Measurements from ENCODE around the gene CELF4.

CELF4 gene

GRCh38 chr18:37305066-37305465, 260.5 kb downstream of the CELF4 start:
- Histone ChIP-seq H3K4me3 (ENCODE audit: control insufficient read depth in 1 of 7, extremely low read depth in 1 of 7, insufficient read depth in 4 of 7, low read depth in 2 of 7, low read length in 6 of 7) (no peak overlapping the region), H3K27ac (ENCODE audit: insufficient read depth in 1 of 2, low read depth in 1 of 2, low read length in 2 of 2, poor library complexity in 1 of 2, severe bottlenecking in 2 of 2) (no peak overlapping the region), H3K9me3 (ENCODE audit: control extremely low read depth in 1 of 5, control insufficient read depth in 4 of 5, insufficient read depth in 2 of 5, low read depth in 1 of 5, low read length in 4 of 5) (no peaks in the 10 kb centered on the region), H3K27me3 (replicated peaks in 2 of 5; ENCODE audit: control insufficient read depth in 4 of 5, insufficient read depth in 5 of 5, low read length in 4 of 5) (no peaks in the 10 kb centered on the region), H3K4me1 (ENCODE audit: control extremely low read depth in 1 of 4, control insufficient read depth in 4 of 4, insufficient read depth in 4 of 4, low read length in 3 of 4) (peaks cover 0 to under 1% (median 0%) of the 10 kb centered on the region in 4 experiments), H3K36me3 (ENCODE audit: control insufficient read depth in 4 of 4, insufficient read depth in 4 of 4, low read length in 3 of 4) (no peaks in the 10 kb centered on the region)
- no peak for DNase-seq
- WGBS (ENCODE audit: insufficient coverage) = 91% methylated on average over 5 of the region's 13 CpGs
- POLR2A ChIA-PET = no interaction called here
- CTCF ChIA-PET = no interaction called here

DNA sequence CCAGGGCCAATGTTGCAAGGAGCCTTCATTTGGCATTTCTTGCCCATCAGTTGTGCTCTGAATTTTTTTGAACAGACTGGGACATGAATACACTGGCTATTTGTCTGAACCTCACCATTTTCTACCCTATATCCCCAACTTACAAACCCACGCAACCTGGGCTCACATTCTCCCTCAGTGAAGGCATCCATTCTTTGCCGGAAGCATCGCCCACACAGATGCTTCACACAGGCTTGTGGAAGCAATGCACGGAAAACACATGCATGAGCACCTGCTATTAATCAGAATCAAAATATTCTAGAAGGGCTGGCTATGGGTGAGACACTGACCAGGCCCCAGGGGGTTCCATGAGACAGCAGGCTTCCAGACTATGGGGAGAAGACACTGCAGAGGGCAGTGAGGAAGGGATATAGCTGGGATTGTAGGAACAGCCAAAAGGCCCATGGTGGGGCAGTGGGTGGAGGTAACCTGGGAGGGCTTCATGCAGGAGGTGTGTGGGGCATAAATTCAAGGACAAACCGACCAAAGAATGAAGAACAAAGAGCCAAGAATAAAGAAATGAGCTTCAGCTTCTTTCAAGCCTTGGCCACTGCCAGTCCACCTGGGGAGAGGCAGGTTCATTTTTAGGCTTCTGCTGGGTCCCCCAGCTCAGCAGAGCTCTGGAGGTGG, 261.5 kb downstream of the CELF4 start:
- DNase-seq = no peak

DNA sequence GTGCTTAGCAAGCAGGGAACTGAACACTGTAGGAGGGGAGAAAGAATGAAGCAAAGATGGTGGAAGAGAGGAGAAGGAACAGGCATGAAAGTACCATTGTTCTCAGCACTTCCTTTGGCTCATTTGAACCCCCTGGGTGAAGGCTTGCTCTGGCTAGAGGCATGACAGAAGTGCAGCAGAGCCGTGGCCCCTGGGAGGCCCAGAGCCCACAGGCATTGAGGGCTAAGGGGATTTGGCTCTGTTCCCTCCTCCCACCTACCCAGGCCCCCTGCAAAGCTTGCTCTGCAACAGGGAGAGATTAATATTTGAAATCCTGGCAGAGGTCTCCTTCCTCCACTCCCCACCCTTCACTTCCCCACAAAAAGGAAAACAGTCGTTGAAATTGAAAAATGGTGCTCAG, 262.6 kb downstream of the CELF4 start:
- Histone ChIP-seq H3K36me3 (ENCODE audit: control insufficient read depth in 4 of 4, insufficient read depth in 4 of 4, low read length in 3 of 4) (no peaks in the 10 kb centered on the region), H3K4me3 (ENCODE audit: control insufficient read depth in 1 of 7, extremely low read depth in 1 of 7, insufficient read depth in 4 of 7, low read depth in 2 of 7, low read length in 6 of 7) (no peak overlapping the region), H3K27me3 (replicated peaks in 2 of 5; ENCODE audit: control insufficient read depth in 4 of 5, insufficient read depth in 5 of 5, low read length in 4 of 5) (no peaks in the 10 kb centered on the region), H3K27ac (ENCODE audit: insufficient read depth in 1 of 2, low read depth in 1 of 2, low read length in 2 of 2, poor library complexity in 1 of 2, severe bottlenecking in 2 of 2) (no peak overlapping the region), H3K4me1 (ENCODE audit: control extremely low read depth in 1 of 4, control insufficient read depth in 4 of 4, insufficient read depth in 4 of 4, low read length in 3 of 4) (peaks cover 0 to 14% (median 8%) of the 10 kb centered on the region in 4 experiments), H3K9me3 (ENCODE audit: control extremely low read depth in 1 of 5, control insufficient read depth in 4 of 5, insufficient read depth in 2 of 5, low read depth in 1 of 5, low read length in 4 of 5) (no peaks in the 10 kb centered on the region)
- ChIA-PET POLR2A (no interaction called here), CTCF (no interaction called here)
- DNase-seq = no peak
- WGBS (ENCODE audit: insufficient coverage) = no CpG with 5 or more reads among the region's 2 CpGs

More for the DNA sequence above, 261.5 kb downstream of the CELF4 start:
- Histone ChIP-seq H3K4me3 (ENCODE audit: control insufficient read depth in 1 of 7, extremely low read depth in 1 of 7, insufficient read depth in 4 of 7, low read depth in 2 of 7, low read length in 6 of 7) (no peak overlapping the region), H3K27me3 (replicated peaks in 2 of 5; ENCODE audit: control insufficient read depth in 4 of 5, insufficient read depth in 5 of 5, low read length in 4 of 5) (no peaks in the 10 kb centered on the region), H3K36me3 (ENCODE audit: control insufficient read depth in 4 of 4, insufficient read depth in 4 of 4, low read length in 3 of 4) (no peaks in the 10 kb centered on the region), H3K27ac (ENCODE audit: insufficient read depth in 1 of 2, low read depth in 1 of 2, low read length in 2 of 2, poor library complexity in 1 of 2, severe bottlenecking in 2 of 2) (no peak overlapping the region), H3K9me3 (ENCODE audit: control extremely low read depth in 1 of 5, control insufficient read depth in 4 of 5, insufficient read depth in 2 of 5, low read depth in 1 of 5, low read length in 4 of 5) (no peaks in the 10 kb centered on the region), H3K4me1 (ENCODE audit: control extremely low read depth in 1 of 4, control insufficient read depth in 4 of 4, insufficient read depth in 4 of 4, low read length in 3 of 4) (peaks cover 0 to 9% (median 5%) of the 10 kb centered on the region in 4 experiments)
- WGBS (ENCODE audit: insufficient coverage) = 97% methylated on average over 4 of the region's 5 CpGs
- ChIA-PET CTCF (no interaction called here), POLR2A (no interaction called here)

GRCh38 chr18:37302519-37302918, 263.1 kb downstream of the CELF4 start:
- Histone ChIP-seq H3K4me1 (ENCODE audit: control extremely low read depth in 1 of 4, control insufficient read depth in 4 of 4, insufficient read depth in 4 of 4, low read length in 3 of 4) (peaks cover 0 to 14% (median 8%) of the 10 kb centered on the region in 4 experiments), H3K36me3 (ENCODE audit: control insufficient read depth in 4 of 4, insufficient read depth in 4 of 4, low read length in 3 of 4) (no peaks in the 10 kb centered on the region), H3K27ac (ENCODE audit: insufficient read depth in 1 of 2, low read depth in 1 of 2, low read length in 2 of 2, poor library complexity in 1 of 2, severe bottlenecking in 2 of 2) (no peak overlapping the region), H3K4me3 (ENCODE audit: control insufficient read depth in 1 of 7, extremely low read depth in 1 of 7, insufficient read depth in 4 of 7, low read depth in 2 of 7, low read length in 6 of 7) (no peak overlapping the region), H3K9me3 (ENCODE audit: control extremely low read depth in 1 of 5, control insufficient read depth in 4 of 5, insufficient read depth in 2 of 5, low read depth in 1 of 5, low read length in 4 of 5) (no peaks in the 10 kb centered on the region), H3K27me3 (replicated peaks in 2 of 5; ENCODE audit: control insufficient read depth in 4 of 5, insufficient read depth in 5 of 5, low read length in 4 of 5) (no peaks in the 10 kb centered on the region)
- ChIA-PET POLR2A (no interaction called here), CTCF (interaction anchor here (0.7 kb wide), 1 partner anchor 13 kb away, joined by 4 read pairs; no protein-coding TSS in a partner anchor)
- WGBS (ENCODE audit: insufficient coverage) = 84% methylated on average over 3 of the region's 3 CpGs
- DNase-seq = no peak

GRCh38 chr18:37299471-37300304, 265.9 kb downstream of the CELF4 start:
- peak; percentile 90 to 96 (median 94) for DNase-seq
- peak overlapping the region; percentile 48 to 71 for H3K27ac ChIP-seq (ENCODE audit: insufficient read depth in 1 of 2, low read depth in 1 of 2, low read length in 2 of 2, poor library complexity in 1 of 2, severe bottlenecking in 2 of 2)
- no peaks in the 10 kb centered on the region for H3K27me3 ChIP-seq (replicated peaks in 2 of 5; ENCODE audit: control insufficient read depth in 4 of 5, insufficient read depth in 5 of 5, low read length in 4 of 5)
- CTCF ChIA-PET = interaction anchor here (1.2 to 1.7 kb wide), 3 partner anchors 11 to 22 kb away, joined by 3 to 5 read pairs (median 3); no protein-coding TSS in a partner anchor
- H3K36me3 ChIP-seq (ENCODE audit: control insufficient read depth in 4 of 4, insufficient read depth in 4 of 4, low read length in 3 of 4) = no peaks in the 10 kb centered on the region
- H3K4me3 ChIP-seq (ENCODE audit: control insufficient read depth in 1 of 7, extremely low read depth in 1 of 7, insufficient read depth in 4 of 7, low read depth in 2 of 7, low read length in 6 of 7) = no peak overlapping the region
- POLR2A ChIA-PET = interaction anchor here (0.6 kb wide), 1 partner anchor 182 kb away, joined by 3 read pairs; no protein-coding TSS in a partner anchor
- H3K4me1 ChIP-seq (ENCODE audit: control extremely low read depth in 1 of 4, control insufficient read depth in 4 of 4, insufficient read depth in 4 of 4, low read length in 3 of 4) = peaks cover 0 to 14% (median 8%) of the 10 kb centered on the region in 4 experiments
- H3K9me3 ChIP-seq (ENCODE audit: control extremely low read depth in 1 of 5, control insufficient read depth in 4 of 5, insufficient read depth in 2 of 5, low read depth in 1 of 5, low read length in 4 of 5) = no peaks in the 10 kb centered on the region
- WGBS (ENCODE audit: insufficient coverage) = 74% methylated on average over 7 of the region's 10 CpGs

DNA sequence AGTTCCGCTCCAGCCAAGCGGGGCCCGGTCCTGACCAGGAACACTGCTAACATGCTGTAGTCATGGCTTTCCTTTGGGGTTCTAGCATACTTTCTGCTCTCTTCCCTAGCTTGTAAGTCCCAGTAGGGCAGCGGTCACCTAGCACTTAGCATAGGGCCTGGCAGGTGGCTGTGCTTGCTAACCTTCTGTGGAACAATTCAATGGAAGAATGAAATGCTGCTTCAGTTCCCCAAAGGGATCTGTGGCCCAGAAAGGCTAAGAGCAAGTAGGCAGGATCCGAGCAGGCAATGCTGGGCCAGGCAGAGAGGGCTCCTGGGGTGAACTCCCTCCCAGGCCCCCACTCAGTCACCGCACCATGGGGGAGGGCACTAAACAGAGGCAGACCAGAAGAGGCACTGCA, 266.8 kb downstream of the CELF4 start:
- H3K9me3 ChIP-seq (ENCODE audit: control extremely low read depth in 1 of 5, control insufficient read depth in 4 of 5, insufficient read depth in 2 of 5, low read depth in 1 of 5, low read length in 4 of 5) = no peaks in the 10 kb centered on the region
- no peaks in the 10 kb centered on the region for H3K36me3 ChIP-seq (ENCODE audit: control insufficient read depth in 4 of 4, insufficient read depth in 4 of 4, low read length in 3 of 4)
- 96% methylated on average over 6 of the region's 6 CpGs for WGBS (ENCODE audit: insufficient coverage)
- no peak for DNase-seq
- no peak overlapping the region for H3K4me3 ChIP-seq (ENCODE audit: control insufficient read depth in 1 of 7, extremely low read depth in 1 of 7, insufficient read depth in 4 of 7, low read depth in 2 of 7, low read length in 6 of 7)
- ChIA-PET CTCF (interaction anchor here (1.2 kb wide), 1 partner anchor 15 kb away, joined by 3 read pairs; no protein-coding TSS in a partner anchor), POLR2A (no interaction called here)
- H3K27ac ChIP-seq (ENCODE audit: insufficient read depth in 1 of 2, low read depth in 1 of 2, low read length in 2 of 2, poor library complexity in 1 of 2, severe bottlenecking in 2 of 2) = peak overlapping the region in 1 of 2 experiments; percentile 71
- H3K4me1 ChIP-seq (ENCODE audit: control extremely low read depth in 1 of 4, control insufficient read depth in 4 of 4, insufficient read depth in 4 of 4, low read length in 3 of 4) = peaks cover 0 to 14% (median 8%) of the 10 kb centered on the region in 4 experiments
- H3K27me3 ChIP-seq (replicated peaks in 2 of 5; ENCODE audit: control insufficient read depth in 4 of 5, insufficient read depth in 5 of 5, low read length in 4 of 5) = no peaks in the 10 kb centered on the region

DNA sequence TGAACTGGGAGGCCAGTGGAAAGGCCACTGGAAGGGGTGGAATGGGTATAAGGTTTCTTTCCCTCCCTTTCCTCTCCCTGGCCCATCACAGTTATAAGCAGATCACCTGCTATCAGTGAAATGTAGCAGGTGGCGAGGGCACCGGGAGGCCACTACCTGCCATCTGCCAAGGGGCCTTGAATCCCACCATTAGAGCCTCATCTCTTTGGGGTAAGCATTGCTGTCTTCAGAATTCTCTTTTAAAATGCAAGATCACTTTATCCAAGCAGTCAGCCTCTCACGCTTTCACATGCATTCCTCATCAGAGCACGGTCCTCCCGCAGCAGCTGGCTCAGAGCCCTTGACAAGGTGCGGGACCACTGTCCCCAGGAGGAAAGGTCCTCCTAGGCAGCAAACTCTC, 268.5 kb downstream of the CELF4 start:
- H3K9me3 ChIP-seq (ENCODE audit: control extremely low read depth in 1 of 5, control insufficient read depth in 4 of 5, insufficient read depth in 2 of 5, low read depth in 1 of 5, low read length in 4 of 5) = no peaks in the 10 kb centered on the region
- no peak overlapping the region for H3K27ac ChIP-seq (ENCODE audit: insufficient read depth in 1 of 2, low read depth in 1 of 2, low read length in 2 of 2, poor library complexity in 1 of 2, severe bottlenecking in 2 of 2)
- WGBS (ENCODE audit: insufficient coverage) = 92% methylated on average over 6 of the region's 6 CpGs
- ChIA-PET CTCF (no interaction called here), POLR2A (no interaction called here)
- no peak for DNase-seq
- H3K4me3 ChIP-seq (ENCODE audit: control insufficient read depth in 1 of 7, extremely low read depth in 1 of 7, insufficient read depth in 4 of 7, low read depth in 2 of 7, low read length in 6 of 7) = no peak overlapping the region
- H3K27me3 ChIP-seq (replicated peaks in 2 of 5; ENCODE audit: control insufficient read depth in 4 of 5, insufficient read depth in 5 of 5, low read length in 4 of 5) = peaks cover 0 to 3% (median 0%) of the 10 kb centered on the region in 5 experiments
- H3K4me1 ChIP-seq (ENCODE audit: control extremely low read depth in 1 of 4, control insufficient read depth in 4 of 4, insufficient read depth in 4 of 4, low read length in 3 of 4) = peaks cover 0 to 14% (median 8%) of the 10 kb centered on the region in 4 experiments
- H3K36me3 ChIP-seq (ENCODE audit: control insufficient read depth in 4 of 4, insufficient read depth in 4 of 4, low read length in 3 of 4) = no peaks in the 10 kb centered on the region

Measured in common myeloid progenitor, CD34-positive (primary cell).